ENCODE data around the gene MEAF6. TPM values are rescaled to one million over a fixed set of nuclear protein-coding genes. Genes with fewer than 3 reads are reported as not detected.

Gene MEAF6
- total and polyA plus RNA-seq, 2 donors (not counting 3 experiments of a cell fraction or from before 2014, with no cell fraction given): 28.0 to 62.5 TPM

DNA sequence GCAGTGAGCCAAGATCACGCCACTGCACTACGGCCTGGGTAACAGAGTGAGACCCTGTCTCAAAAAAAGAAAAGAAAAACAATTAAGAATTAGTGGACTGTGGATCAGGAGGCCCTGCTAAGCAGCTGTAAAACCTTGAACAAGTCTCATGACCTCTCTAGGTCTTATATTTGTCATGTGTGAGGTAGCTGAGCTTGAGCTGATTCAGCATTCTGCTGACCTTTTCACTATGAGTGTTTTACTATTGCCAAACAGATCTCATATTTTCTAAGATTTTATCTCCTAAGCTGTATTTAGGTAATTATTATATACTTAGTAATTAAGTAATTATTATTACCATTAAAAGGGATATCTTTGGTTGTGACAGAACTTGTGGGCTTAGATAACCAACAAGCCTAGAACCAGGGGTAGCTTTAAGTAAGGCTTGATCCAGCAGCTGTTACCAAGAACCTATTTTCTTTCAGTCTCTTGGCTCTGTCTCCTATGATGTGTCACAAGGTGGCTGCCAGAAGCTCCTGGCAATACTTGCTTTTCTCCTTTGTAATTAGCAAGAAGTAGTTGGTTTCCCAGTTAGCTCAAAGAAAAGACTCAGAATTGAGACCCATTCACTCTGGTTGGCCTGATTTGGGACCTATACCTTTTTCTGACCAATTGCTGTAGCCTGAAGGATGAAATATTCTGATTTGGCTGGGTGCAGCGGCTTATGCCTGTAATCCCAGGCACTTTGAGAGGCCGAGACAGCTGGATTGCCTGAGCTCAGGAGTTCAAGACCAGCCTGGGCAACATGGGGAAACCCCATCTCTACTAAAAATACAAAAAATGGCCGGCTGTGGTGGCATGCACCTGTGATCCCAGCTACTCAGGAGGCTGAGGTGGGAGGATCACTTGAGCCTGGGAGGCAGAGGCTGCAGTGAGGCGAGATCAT is 48.7 kb downstream of the MEAF6 start:
- Histone ChIP-seq H2AFZ (ENCODE audit: low read depth, low read length) (no peak overlapping the region), H3K4me3 (replicated peaks in 1 of 3; ENCODE audit: insufficient read depth in 1 of 3, low read depth in 1 of 3, low read length in 3 of 3) (no peak overlapping the region), H3K27me3 (ENCODE audit: control insufficient read depth in 2 of 2, insufficient read depth in 2 of 2, low read length in 2 of 2) (no peaks in the 10 kb centered on the region), H3K27ac (ENCODE audit: insufficient read depth, low read depth, low read length) (no peak overlapping the region), H3K9ac (replicated peaks; ENCODE audit: extremely low read depth, insufficient read depth, low read length) (no peak overlapping the region), H3K36me3 (ENCODE audit: control insufficient read depth in 2 of 2, extremely low read depth in 1 of 2, insufficient read depth in 2 of 2, low read length in 2 of 2) (no peaks in the 10 kb centered on the region), H3K9me1 (replicated peaks; ENCODE audit: control insufficient read depth, extremely low read depth, insufficient read depth, low read length) (no peaks in the 10 kb centered on the region), H3K79me2 (ENCODE audit: control insufficient read depth, insufficient read depth, low read length) (no peaks in the 10 kb centered on the region), H3K9me3 (replicated peaks; ENCODE audit: control insufficient read depth, insufficient read depth, low read length) (no peaks in the 10 kb centered on the region), H3K4me2 (ENCODE audit: insufficient read depth, low read length) (no peak overlapping the region), H4K20me1 (replicated peaks; ENCODE audit: control insufficient read depth, extremely low read depth, insufficient read depth, low read length) (no peaks in the 10 kb centered on the region), H3K4me1 (ENCODE audit: control insufficient read depth, extremely low read depth, insufficient read depth, low read length) (no peaks in the 10 kb centered on the region)
- BruUV-seq (replicated peaks): no TSS peak
- TF ChIP-seq JUN (IDR thresholded peaks at IDR 0.05; ENCODE audit: borderline replicate concordance, insufficient read depth, insufficient read length, low read depth): no peak
- TF ChIP-seq FOS (IDR thresholded peaks at IDR 0.05; ENCODE audit: borderline replicate concordance, insufficient read depth, low read length): no peak
- no peak for TF ChIP-seq POLR2AphosphoS5 (IDR thresholded peaks at IDR 0.05; ENCODE audit: insufficient read depth, low read depth, low read length)
- TF ChIP-seq, protein P1, sequence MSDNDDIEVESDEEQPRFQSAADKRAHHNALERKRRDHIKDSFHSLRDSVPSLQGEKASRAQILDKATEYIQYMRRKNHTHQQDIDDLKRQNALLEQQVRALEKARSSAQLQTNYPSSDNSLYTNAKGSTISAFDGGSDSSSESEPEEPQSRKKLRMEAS (IDR thresholded peaks at IDR 0.05; ENCODE audit: insufficient read depth, insufficient read length): no peak
- TF ChIP-seq EZH2 (IDR thresholded peaks at IDR 0.05; ENCODE audit: borderline replicate concordance, low read depth, low read length, severe bottlenecking): no peak
- TF ChIP-seq POLR2A (IDR thresholded peaks at IDR 0.05; ENCODE audit: low read depth, low read length): no peak
- dilution Hi-C loops (cut with MboI; ENCODE audit: extremely low pct_ligation_motif_present, low sequenced_read_pairs) (no loop called here), intact Hi-C loops (cut with micrococcal nuclease) (no loop called here)
- no peak for DNase-seq (ENCODE audit: low read depth, low spot score)
- FAIRE-seq: no peak
- POLR2A ChIA-PET: no interaction called here
- CTCF ChIA-PET: interaction anchor here (1.0 to 2.7 kb wide), 4 partner anchors 10 to 22 kb away, joined by 3 to 28 read pairs (median 8); no protein-coding TSS in a partner anchor

DNA sequence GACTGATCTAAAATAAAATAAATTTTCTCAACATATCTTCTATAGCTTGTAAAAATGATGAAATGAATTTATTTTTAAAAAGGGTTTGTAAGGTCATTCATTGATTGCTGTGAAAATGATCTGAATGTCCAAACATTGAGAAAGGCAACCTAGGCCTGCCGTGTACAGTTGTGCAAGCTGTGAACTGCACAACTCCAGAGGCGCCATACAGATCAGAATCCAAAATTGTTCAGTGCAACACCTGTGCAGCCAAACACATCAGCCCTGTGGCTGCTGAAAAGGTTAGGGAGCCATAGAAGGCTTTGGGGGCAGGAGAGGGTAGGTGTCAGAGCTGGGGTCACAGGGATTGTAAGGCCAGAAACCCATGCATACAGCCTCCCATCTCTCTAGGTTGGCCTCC is 50.1 kb downstream of the MEAF6 start:
- TF ChIP-seq JUN (IDR thresholded peaks at IDR 0.05; ENCODE audit: borderline replicate concordance, insufficient read depth, insufficient read length, low read depth) (no peak), POLR2AphosphoS5 (IDR thresholded peaks at IDR 0.05; ENCODE audit: insufficient read depth, low read depth, low read length) (no peak), GATA2 (IDR thresholded peaks at IDR 0.05; ENCODE audit: insufficient read depth, insufficient read length, low read depth, low read length) (no peak), POLR2A (IDR thresholded peaks at IDR 0.05; ENCODE audit: low read depth, low read length) (no peak), EZH2 (IDR thresholded peaks at IDR 0.05; ENCODE audit: borderline replicate concordance, low read depth, low read length, severe bottlenecking) (no peak), FOS (IDR thresholded peaks at IDR 0.05; ENCODE audit: borderline replicate concordance, insufficient read depth, low read length) (no peak), MYC (IDR thresholded peaks at IDR 0.05; ENCODE audit: low read depth, low read length) (no peak)
- TF ChIP-seq, protein P2, sequence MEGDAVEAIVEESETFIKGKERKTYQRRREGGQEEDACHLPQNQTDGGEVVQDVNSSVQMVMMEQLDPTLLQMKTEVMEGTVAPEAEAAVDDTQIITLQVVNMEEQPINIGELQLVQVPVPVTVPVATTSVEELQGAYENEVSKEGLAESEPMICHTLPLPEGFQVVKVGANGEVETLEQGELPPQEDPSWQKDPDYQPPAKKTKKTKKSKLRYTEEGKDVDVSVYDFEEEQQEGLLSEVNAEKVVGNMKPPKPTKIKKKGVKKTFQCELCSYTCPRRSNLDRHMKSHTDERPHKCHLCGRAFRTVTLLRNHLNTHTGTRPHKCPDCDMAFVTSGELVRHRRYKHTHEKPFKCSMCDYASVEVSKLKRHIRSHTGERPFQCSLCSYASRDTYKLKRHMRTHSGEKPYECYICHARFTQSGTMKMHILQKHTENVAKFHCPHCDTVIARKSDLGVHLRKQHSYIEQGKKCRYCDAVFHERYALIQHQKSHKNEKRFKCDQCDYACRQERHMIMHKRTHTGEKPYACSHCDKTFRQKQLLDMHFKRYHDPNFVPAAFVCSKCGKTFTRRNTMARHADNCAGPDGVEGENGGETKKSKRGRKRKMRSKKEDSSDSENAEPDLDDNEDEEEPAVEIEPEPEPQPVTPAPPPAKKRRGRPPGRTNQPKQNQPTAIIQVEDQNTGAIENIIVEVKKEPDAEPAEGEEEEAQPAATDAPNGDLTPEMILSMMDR (IDR thresholded peaks at IDR 0.05; ENCODE audit: extremely low read depth in 1 of 2, insufficient read depth in 1 of 2, low read depth in 1 of 2, low read length in 2 of 2): no peak
- TF ChIP-seq, protein P1 (IDR thresholded peaks at IDR 0.05; ENCODE audit: insufficient read depth, insufficient read length): no peak
- intact Hi-C loops (cut with micrococcal nuclease): no loop called here
- dilution Hi-C loops (cut with MboI; ENCODE audit: extremely low pct_ligation_motif_present, low sequenced_read_pairs): no loop called here
- no peak for FAIRE-seq
- Histone ChIP-seq H2AFZ (ENCODE audit: low read depth, low read length) (no peak overlapping the region), H3K27me3 (ENCODE audit: control insufficient read depth in 2 of 2, insufficient read depth in 2 of 2, low read length in 2 of 2) (no peaks in the 10 kb centered on the region), H3K79me2 (ENCODE audit: control insufficient read depth, insufficient read depth, low read length) (no peaks in the 10 kb centered on the region), H3K27ac (ENCODE audit: insufficient read depth, low read depth, low read length) (no peak overlapping the region), H3K9me1 (replicated peaks; ENCODE audit: control insufficient read depth, extremely low read depth, insufficient read depth, low read length) (no peaks in the 10 kb centered on the region), H3K4me2 (ENCODE audit: insufficient read depth, low read length) (no peak overlapping the region), H4K20me1 (replicated peaks; ENCODE audit: control insufficient read depth, extremely low read depth, insufficient read depth, low read length) (no peaks in the 10 kb centered on the region), H3K4me1 (ENCODE audit: control insufficient read depth, extremely low read depth, insufficient read depth, low read length) (no peaks in the 10 kb centered on the region), H3K36me3 (ENCODE audit: control insufficient read depth in 2 of 2, extremely low read depth in 1 of 2, insufficient read depth in 2 of 2, low read length in 2 of 2) (no peaks in the 10 kb centered on the region), H3K9me3 (replicated peaks; ENCODE audit: control insufficient read depth, insufficient read depth, low read length) (no peaks in the 10 kb centered on the region), H3K9ac (replicated peaks; ENCODE audit: extremely low read depth, insufficient read depth, low read length) (no peak overlapping the region), H3K4me3 (replicated peaks in 1 of 3; ENCODE audit: insufficient read depth in 1 of 3, low read depth in 1 of 3, low read length in 3 of 3) (no peak overlapping the region)
- ChIA-PET POLR2A (no interaction called here), CTCF (interaction anchor here (2.7 kb wide), 1 partner anchor 23 kb away, joined by 28 read pairs; no protein-coding TSS in a partner anchor)
- DNase-seq (ENCODE audit: low read depth, low spot score): no peak
- BruUV-seq (replicated peaks): no TSS peak

Measured in endothelial cell of umbilical vein (primary cell).